ENCODE data around the gene CEBPA. TPM values are rescaled to one million over a fixed set of nuclear protein-coding genes. Genes with fewer than 3 reads are reported as not detected.
"Not testable (repeated sequence)": the region's sequence is repeated elsewhere in the genome, so short reads cannot be mapped to it uniquely, and the experiment has no call there.

Gene CEBPA
- total RNA-seq, 2 experiments from 2014 or later: 0.23 TPM; not detected in 1

DNA sequence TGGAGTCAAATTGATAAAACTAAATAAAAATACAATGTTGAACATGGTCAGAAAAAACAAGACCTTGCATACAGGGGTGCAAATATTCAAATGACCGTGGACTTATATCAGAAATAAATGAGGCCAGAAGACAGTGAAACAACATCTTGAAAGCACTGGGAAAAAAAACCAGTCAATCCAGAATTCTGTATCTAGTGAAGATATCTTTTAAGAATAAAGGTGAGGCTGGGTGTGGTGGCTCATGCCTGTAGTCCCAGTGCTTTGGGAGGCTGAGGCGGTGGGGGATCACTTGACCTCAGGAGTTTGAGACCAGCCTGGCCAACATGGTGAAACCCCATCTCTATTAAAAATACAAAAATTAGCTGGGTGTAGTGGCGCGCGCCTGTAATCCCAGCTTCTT, 15.2 kb upstream of the CEBPA start:
- no peak overlapping the region for H3K27ac Mint-ChIP-seq
- H3K4me3 Mint-ChIP-seq: no peak overlapping the region
- ATAC-seq: no peak
- DNase-seq: no peak
- peaks cover 2% of the 10 kb centered on the region for H3K36me3 Mint-ChIP-seq
- peaks cover 17% of the 10 kb centered on the region for H3K27me3 Mint-ChIP-seq
- no peaks in the 10 kb centered on the region for H3K9me3 Mint-ChIP-seq (ENCODE audit: low read depth)
- H3K4me1 Mint-ChIP-seq: no peaks in the 10 kb centered on the region
- CTCF ChIA-PET: no interaction called here

DNA sequence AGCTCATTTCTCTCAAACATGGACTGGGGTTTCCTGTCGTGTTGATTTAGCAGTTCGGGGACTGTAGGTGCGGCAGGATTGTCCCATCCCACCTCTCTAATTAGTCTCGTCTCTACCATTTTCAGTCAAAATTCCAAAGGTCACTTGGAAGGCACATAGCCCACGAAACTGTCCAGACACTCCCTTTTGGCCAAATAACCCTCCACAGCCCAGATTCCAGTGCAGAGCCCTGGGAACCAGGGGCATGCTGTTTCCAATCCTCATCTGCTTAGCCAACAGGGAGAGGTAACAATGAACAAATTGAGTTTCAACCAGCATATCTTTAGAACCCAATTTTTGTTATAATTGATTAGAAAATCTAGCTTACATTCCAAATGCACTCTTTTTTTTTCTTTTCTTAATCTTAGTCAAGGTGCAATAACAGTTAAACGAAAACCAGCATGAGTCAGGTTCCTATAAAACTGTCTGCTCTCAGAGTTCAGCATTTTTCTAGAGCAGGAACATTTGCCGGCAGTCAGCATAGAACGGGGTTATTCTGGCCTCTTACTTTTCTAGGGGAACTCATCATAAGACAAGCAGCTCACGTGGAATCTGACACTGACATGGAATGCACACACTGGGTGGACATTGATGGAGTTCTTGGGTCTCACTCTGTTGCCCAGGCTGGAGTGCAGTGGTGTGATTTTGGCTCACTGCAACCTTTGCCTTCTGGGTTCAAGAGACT, 14.4 kb upstream of the CEBPA start:
- CTCF ChIA-PET: no interaction called here
- Mint-ChIP-seq H3K36me3 (peaks cover 2% of the 10 kb centered on the region), H3K9me3 (ENCODE audit: low read depth) (no peaks in the 10 kb centered on the region), H3K27ac (no peak overlapping the region), H3K4me1 (no peaks in the 10 kb centered on the region), H3K27me3 (peaks cover 17% of the 10 kb centered on the region), H3K4me3 (no peak overlapping the region)
- ATAC-seq: no peak
- no peak for DNase-seq

DNA sequence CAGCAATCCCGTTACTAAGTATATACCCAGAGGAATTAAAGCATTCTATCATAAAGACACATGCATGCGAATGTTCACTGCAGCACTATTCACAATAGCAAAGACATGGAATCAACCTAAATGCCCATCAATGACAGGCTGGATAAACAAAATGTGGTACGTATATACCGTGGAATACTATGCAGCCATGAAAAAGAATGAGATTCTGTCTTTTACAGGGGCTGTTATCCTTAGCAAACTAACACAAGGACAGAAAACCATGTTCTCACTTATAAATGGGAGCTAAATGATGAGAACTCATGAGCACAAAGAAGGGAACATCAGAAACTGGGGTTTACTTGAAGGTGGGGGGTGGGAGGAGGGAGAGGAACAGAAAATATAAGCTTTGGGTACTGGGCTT, 10.5 kb upstream of the CEBPA start:
- not testable (repeated sequence) for H3K36me3 Mint-ChIP-seq; ATAC-seq; H3K27ac Mint-ChIP-seq; H3K9me3 Mint-ChIP-seq (ENCODE audit: low read depth); H3K4me3 Mint-ChIP-seq; DNase-seq; H3K4me1 Mint-ChIP-seq
- H3K27me3 Mint-ChIP-seq: peaks cover 18% of the 10 kb centered on the region
- CTCF ChIA-PET: interaction anchor here (1.5 to 2.8 kb wide), 2 partner anchors 70 to 103 kb away, joined by 3 to 8 read pairs; no protein-coding TSS in a partner anchor

DNA sequence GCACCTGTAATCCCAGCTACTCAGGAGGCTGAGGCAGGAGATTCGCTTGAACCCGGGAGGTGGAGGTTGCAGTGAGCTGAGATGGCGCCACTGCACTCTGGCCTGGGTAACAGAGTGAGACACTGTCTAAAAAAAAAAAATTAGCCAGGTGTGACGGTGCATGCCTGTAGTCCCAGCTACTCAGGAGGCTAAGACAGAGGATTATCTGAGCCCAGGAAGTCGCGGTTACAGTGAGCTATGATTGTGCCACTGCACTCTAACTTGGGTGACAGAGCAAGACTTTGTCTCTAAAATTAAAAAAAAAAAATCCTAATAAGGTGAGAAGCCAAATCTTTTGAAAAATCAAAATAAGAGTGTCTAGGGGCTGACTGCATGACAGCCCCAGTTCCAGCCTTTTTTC, 9.7 kb upstream of the CEBPA start:
- Mint-ChIP-seq H3K9me3 (ENCODE audit: low read depth) (no peaks in the 10 kb centered on the region), H3K27ac (no peak overlapping the region), H3K4me3 (no peak overlapping the region), H3K27me3 (peaks cover 22% of the 10 kb centered on the region), H3K4me1 (no peaks in the 10 kb centered on the region), H3K36me3 (no peaks in the 10 kb centered on the region)
- no peak for DNase-seq
- ATAC-seq: no peak
- CTCF ChIA-PET: interaction anchor here (1.0 to 2.8 kb wide), 4 partner anchors 70 to 104 kb away, joined by 3 to 8 read pairs (median 4); no protein-coding TSS in a partner anchor

DNA sequence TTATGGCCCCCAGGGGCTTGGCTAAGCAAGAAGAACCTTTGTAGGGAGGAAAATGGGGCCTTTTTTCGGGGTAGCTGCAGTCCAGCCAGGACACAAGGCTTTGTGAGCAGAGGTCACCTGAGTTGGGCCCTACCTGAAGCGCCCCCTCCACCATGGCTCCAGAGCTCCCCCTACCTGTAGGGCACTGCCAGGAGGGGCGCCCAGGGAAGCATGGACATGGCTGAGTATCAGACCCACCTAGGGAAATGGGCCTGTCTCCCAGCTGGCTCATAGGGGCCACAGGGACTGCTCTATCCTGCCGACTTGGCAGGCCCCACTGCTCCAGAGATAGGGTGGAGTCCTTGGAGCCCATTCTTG, 9.0 kb upstream of the CEBPA start:
- Mint-ChIP-seq H3K27ac (no peak overlapping the region), H3K4me1 (no peaks in the 10 kb centered on the region), H3K27me3 (peaks cover 20% of the 10 kb centered on the region), H3K9me3 (ENCODE audit: low read depth) (no peaks in the 10 kb centered on the region), H3K4me3 (no peak overlapping the region), H3K36me3 (no peaks in the 10 kb centered on the region)
- no peak for DNase-seq
- CTCF ChIA-PET: interaction anchor here (1.0 to 2.8 kb wide), 4 partner anchors 9 to 76 kb away, joined by 3 to 8 read pairs (median 4); partner anchors contain the start of gene CEBPA
- ATAC-seq: no peak

DNA sequence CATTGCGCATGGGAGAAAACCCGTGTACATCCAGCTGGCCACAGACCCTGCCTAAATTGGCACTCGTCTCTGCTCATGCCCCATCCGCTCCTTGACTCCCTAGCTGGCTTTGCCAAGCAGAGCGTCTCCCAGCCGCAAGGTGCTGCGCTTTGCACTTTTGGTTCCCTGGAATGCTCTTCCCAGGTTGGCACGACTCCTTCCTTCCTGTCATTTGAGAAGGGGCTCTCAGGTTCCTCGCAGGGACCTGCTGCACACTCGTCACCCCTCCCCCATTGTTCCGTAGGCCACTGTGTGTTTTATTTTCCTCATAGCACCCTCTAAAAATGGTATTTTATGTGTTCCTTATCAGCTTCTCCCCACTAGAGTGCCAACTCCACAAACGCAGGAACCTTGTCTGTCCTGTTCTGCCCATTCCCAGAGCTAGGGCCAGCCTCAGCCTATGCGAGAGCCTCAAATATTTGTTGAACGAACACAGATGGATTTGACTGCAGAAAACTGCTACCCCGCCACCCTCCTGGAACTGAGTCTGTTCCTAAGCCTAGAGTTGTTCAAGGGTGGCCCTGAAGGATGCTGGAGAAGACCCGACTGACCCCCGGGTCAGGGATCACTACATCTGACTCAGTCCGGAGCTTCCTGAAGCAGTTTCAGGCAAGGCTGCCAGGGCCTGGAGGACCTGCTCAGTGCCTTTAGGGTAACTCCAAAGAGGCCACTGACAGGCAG, 8.4 kb upstream of the CEBPA start:
- Mint-ChIP-seq H3K4me1 (no peaks in the 10 kb centered on the region), H3K27ac (no peak overlapping the region), H3K36me3 (no peaks in the 10 kb centered on the region), H3K9me3 (ENCODE audit: low read depth) (no peaks in the 10 kb centered on the region), H3K27me3 (peaks cover 26% of the 10 kb centered on the region), H3K4me3 (no peak overlapping the region)
- CTCF ChIA-PET: interaction anchor here (1.0 to 2.8 kb wide), 3 partner anchors 8 to 74 kb away, joined by 3 to 8 read pairs (median 4); partner anchors contain the start of gene CEBPA
- ATAC-seq: no peak
- no peak for DNase-seq

DNA sequence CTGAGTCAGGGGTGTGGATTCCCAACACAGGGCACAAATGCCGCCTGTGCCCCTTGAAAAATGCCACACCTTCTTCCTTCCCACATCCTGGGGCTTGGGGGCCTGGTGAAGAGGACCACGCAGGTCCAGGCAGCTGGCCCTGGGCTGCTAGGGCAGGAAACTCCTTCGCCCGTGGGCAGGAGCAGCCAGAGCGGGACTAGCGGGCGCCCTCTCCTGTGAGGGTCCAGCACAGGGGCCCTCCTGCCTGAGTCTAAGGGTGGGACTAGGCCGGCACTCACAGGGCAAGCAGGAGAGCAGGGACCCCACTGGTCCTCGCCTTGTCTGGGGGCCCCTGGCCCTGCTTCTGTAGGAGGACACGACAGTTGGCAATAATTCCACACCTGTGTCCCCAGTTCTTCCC, 7.5 kb upstream of the CEBPA start:
- H3K27me3 Mint-ChIP-seq: peaks cover 31% of the 10 kb centered on the region
- no peaks in the 10 kb centered on the region for H3K36me3 Mint-ChIP-seq
- H3K27ac Mint-ChIP-seq: no peak overlapping the region
- CTCF ChIA-PET: interaction anchor here (2.8 kb wide), 1 partner anchor 67 kb away, joined by 8 read pairs; no protein-coding TSS in a partner anchor
- no peaks in the 10 kb centered on the region for H3K9me3 Mint-ChIP-seq (ENCODE audit: low read depth)
- H3K4me1 Mint-ChIP-seq: no peaks in the 10 kb centered on the region
- H3K4me3 Mint-ChIP-seq: no peak overlapping the region
- no peak for DNase-seq
- no peak for ATAC-seq

DNA sequence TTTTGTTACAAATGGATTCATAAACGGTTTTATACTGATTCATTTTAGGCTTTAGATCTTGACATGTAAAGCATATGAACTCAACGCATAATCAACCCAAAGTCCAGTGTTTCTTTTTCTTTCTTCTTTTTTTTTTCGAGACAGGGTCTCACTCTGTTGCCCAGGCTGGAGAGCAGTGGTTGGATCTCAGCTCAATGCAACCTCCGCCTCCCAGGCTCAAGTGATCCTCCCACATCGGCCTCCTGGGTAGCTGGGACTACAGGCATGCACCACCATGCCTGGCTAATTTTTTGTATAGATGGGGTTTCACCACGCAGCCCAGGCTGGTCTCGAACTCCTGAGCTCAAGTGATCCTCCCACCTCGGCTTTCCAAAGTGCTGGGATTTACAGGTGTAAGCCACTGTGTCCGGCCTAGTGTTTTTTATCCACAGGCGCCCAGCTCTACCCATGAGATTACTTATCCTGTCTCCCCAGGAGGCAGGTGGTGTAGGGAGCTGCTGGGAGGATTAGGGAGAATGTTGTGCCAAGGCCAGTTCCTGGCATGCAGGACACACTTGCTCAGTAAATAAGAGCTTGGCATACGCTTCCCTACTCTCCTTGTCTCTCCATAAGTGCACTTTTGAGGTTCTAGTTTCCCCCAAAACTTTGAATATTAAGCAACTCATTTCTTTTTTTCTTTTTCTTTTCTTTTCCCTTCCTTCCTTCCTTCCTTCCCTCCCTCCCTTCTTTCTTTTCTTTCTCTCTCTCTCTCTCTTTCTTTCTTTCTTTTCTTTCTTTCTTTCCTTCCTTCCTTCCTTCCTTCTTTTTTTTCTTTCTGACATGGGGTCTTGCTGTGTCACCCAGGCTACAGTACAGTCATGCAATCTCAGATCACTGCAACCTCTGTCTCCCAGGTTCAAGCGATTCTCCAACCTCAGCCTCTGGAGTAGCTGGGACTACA, 4.8 kb upstream of the CEBPA start:
- DNase-seq (no peak), ATAC-seq (no peak)
- H3K4me3 Mint-ChIP-seq: no peak overlapping the region
- H3K27ac Mint-ChIP-seq: no peak overlapping the region
- peaks cover 39% of the 10 kb centered on the region for H3K27me3 Mint-ChIP-seq
- H3K36me3 Mint-ChIP-seq: no peaks in the 10 kb centered on the region
- H3K4me1 Mint-ChIP-seq: no peaks in the 10 kb centered on the region
- no peaks in the 10 kb centered on the region for H3K9me3 Mint-ChIP-seq (ENCODE audit: low read depth)
- CTCF ChIA-PET: no interaction called here

DNA sequence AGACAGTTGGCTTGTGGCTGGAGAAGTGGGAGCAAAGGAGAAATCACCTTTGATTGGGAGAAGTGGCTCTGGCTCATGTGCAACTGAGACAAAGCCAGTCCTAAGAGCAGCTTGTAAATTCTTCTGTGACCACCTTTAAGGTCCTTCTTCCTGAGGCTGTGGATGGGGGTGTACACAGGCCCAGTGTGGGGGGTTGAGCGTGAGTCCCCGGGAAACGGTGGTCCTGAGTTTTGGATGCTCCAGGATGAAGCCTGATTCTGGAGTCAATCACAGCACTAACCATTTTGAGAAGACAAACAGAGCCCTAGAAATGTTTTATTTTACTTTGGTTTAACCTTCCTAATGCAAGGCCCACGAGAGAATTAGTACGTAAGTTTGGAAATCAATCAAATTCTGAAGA, 3.9 kb upstream of the CEBPA start:
- Mint-ChIP-seq H3K36me3 (no peaks in the 10 kb centered on the region), H3K4me3 (no peak overlapping the region), H3K27me3 (peaks cover 41% of the 10 kb centered on the region), H3K9me3 (ENCODE audit: low read depth) (no peaks in the 10 kb centered on the region), H3K27ac (no peak overlapping the region), H3K4me1 (no peaks in the 10 kb centered on the region)
- CTCF ChIA-PET: no interaction called here
- ATAC-seq (no peak), DNase-seq (no peak)

DNA sequence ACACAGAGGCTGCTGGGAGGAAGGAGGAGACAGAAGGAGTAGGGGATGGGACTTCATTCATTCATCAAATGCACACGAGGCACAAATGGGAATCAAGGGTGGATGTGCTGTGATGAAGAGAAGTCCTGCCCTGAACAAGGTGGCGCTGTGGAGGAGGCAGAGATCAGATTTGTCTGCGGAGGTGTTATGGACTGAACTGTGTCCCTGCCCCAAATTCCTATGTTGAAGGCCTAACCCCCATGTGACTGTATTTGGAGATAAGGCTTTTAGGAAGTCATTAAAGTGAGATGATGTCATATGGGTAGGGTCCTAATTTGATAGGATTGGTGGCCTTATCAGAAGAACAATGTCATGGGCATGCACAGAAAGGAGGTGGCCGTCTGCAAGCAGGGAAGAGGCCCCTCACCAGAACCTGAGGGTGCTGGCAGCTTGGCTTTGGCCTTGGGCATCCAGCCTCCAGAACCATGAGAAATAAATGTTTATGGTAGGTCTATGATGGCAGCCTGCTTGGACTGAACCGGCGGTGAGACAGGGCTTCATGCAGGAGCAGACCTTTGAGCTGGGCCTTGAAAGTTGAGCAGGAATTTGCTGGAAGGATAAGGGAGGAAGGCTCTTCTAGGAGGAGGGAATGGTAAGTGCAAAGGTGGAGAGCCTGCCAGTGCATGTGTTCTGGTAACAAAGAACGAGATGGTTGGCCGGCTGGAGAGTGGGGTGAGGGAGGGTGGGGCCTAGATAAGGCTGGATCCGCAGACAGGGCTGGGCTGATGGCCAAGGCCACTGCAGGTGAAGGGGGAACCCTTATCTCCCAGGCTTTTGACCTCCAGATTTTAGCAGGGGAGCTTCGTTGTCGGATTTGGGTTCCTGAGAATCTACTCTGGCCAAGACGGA, 2.7 kb upstream of the CEBPA start:
- H3K36me3 Mint-ChIP-seq: no peaks in the 10 kb centered on the region
- DNase-seq: no peak
- H3K4me3 Mint-ChIP-seq: no peak overlapping the region
- peaks cover 46% of the 10 kb centered on the region for H3K27me3 Mint-ChIP-seq
- H3K9me3 Mint-ChIP-seq (ENCODE audit: low read depth): no peaks in the 10 kb centered on the region
- H3K4me1 Mint-ChIP-seq: no peaks in the 10 kb centered on the region
- H3K27ac Mint-ChIP-seq: no peak overlapping the region
- no peak for ATAC-seq
- CTCF ChIA-PET: no interaction called here

DNA sequence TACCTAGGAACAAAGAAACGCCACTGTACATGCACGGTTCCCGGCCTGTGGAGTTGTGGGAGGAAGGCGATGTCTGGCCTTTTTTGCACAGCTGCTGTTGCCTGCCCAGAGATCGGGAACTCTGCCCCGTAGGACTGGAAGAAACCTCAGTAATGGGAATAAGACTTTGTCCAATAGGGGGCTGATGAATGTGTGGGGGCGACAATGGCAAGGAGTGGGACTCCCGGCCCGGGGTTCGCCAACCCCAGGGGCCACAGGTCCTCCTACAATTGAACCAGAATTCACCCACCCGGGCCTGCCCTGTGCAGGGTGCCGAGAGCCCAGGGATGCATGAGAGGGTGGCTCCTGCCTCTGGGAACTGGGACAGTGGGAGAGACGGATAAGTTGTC, 2.0 kb upstream of the CEBPA start:
- Mint-ChIP-seq H3K27ac (no peak overlapping the region), H3K4me1 (no peaks in the 10 kb centered on the region), H3K27me3 (peaks cover 49% of the 10 kb centered on the region), H3K36me3 (no peaks in the 10 kb centered on the region), H3K9me3 (ENCODE audit: low read depth) (no peaks in the 10 kb centered on the region), H3K4me3 (no peak overlapping the region)
- DNase-seq: no peak
- no peak for ATAC-seq
- CTCF ChIA-PET: interaction anchor here (1.1 to 1.2 kb wide), 2 partner anchors 128 to 474 kb away, joined by 3 to 4 read pairs; no protein-coding TSS in a partner anchor

DNA sequence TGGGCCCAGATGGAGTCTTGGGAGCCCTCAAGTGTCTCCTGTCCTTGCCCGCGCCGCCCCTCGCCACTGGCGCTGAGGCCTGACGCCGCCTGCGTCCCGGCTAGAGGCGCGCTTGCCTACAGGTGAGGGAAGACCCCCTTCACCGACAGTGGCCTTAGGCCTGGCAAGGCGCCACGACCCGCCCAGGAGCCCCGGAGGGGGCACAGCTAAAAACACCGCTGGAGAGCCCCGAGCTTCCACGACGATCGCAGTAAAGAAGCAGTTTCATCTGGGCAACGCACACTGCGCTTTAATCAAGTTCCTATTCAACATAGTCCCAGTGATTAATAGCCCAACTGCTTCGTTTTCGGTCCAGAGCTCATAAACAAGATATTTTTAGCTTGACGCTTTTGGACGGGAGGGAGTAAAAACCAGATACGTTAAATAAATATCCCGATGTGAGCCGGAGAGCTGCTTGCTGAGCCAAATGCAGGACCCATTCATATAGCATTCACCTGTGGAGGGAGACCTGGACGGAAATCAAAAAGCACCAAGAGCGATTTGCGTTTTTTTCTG, 1.5 kb upstream of the CEBPA start:
- Mint-ChIP-seq H3K27ac (no peak overlapping the region), H3K4me3 (no peak overlapping the region), H3K9me3 (ENCODE audit: low read depth) (no peaks in the 10 kb centered on the region), H3K27me3 (peaks cover 53% of the 10 kb centered on the region), H3K4me1 (no peaks in the 10 kb centered on the region), H3K36me3 (no peaks in the 10 kb centered on the region)
- ATAC-seq (no peak), DNase-seq (no peak)
- CTCF ChIA-PET: interaction anchor here (1.1 to 1.2 kb wide), 3 partner anchors 16 to 474 kb away, joined by 3 to 4 read pairs (median 3); no protein-coding TSS in a partner anchor
